OCI-LY7 (cell line): ENCODE measurements around the gene PRMT1. TPM values are rescaled to one million over a fixed set of nuclear protein-coding genes. Genes with fewer than 3 reads are reported as not detected.

Source experiments
- BruUV-seq: library from RNA; stranded (reverse); fragments of 400-500 nt; replicated peaks from 2 replicates; lab custom pipeline; 2021; lab: Mats Ljungman, UMichigan
- CTCF ChIA-PET: fragments of 300-600 bp; sonication (Branson Sonifier 250); formaldehyde crosslinking; loops from one replicate; lab custom pipeline; 2022; ENCODE audit warnings: antibody characterized with exemption; ENCODE audit not compliant: unreplicated experiment; lab: Charles Lee
- POLR2A ChIA-PET: fragments of 300-600 bp; sonication (Branson Sonifier 250); formaldehyde crosslinking; loops from one replicate; lab custom pipeline; 2022; ENCODE audit warnings: antibody characterized with exemption; lab: Charles Lee
- DNase-seq: peaks from one replicate; pipeline ENCODE4 v3.0.0-alpha.2; 2015; ENCODE audit warnings: low spot score
- H2AFZ ChIP-seq: fragments of 200-600 bp; sonication (generic), shearing (Covaris generic); 2 replicates; pipeline ENCODE4 v1.6.1; 2014; ENCODE audit warnings: mild to moderate bottlenecking, antibody characterized with exemption, low read length, moderate library complexity
- H3K27ac ChIP-seq: fragments of 200-600 bp; sonication (generic); 2 replicates; pipeline ENCODE4 v1.5.1; 2014; ENCODE audit warnings: mixed run types, low read depth, mild to moderate bottlenecking, moderate library complexity, low read length, inconsistent platforms; ENCODE audit not compliant: poor library complexity, severe bottlenecking
- H3K36me3 ChIP-seq: fragments of 200-600 bp; sonication (generic); 2 replicates; pipeline ENCODE4 v1.6.1; 2014; ENCODE audit warnings: mild to moderate bottlenecking, antibody characterized with exemption, low read length, moderate library complexity, mixed read lengths; ENCODE audit not compliant: insufficient read depth
- H3K4me1 ChIP-seq: fragments of 200-600 bp; sonication (generic); 2 replicates; pipeline ENCODE4 v1.5.1; 2014; ENCODE audit warnings: mild to moderate bottlenecking, low read length; ENCODE audit not compliant: insufficient read depth, poor library complexity, severe bottlenecking
- H3K4me2 ChIP-seq: fragments of 200-600 bp; sonication (generic); 2 replicates; pipeline ENCODE4 v1.6.1; 2014; ENCODE audit warnings: mild to moderate bottlenecking, low read length
- H3K4me3 ChIP-seq: fragments of 200-600 bp; sonication (generic); 2 replicates; pipeline ENCODE4 v1.5.1; 2014; ENCODE audit warnings: mild to moderate bottlenecking, low read depth, low read length; ENCODE audit not compliant: poor library complexity, severe bottlenecking
- H3K79me2 ChIP-seq: fragments of 200-600 bp; sonication (generic); 2 replicates; pipeline ENCODE4 v1.6.1; 2016; ENCODE audit warnings: low read depth, mild to moderate bottlenecking, low read length, moderate library complexity, mixed read lengths; ENCODE audit not compliant: insufficient read depth
- H3K9me2 ChIP-seq: fragments of 200-600 bp; sonication (generic); 2 replicates; pipeline ENCODE4 v1.6.1; 2016; ENCODE audit warnings: mild to moderate bottlenecking, low read length, mixed read lengths; ENCODE audit not compliant: insufficient read depth
- H3K9me3 ChIP-seq: fragments of 200-600 bp; sonication (generic); 2 replicates; pipeline ENCODE4 v1.6.1; 2014; ENCODE audit warnings: mild to moderate bottlenecking, mixed run types, low read length, mixed read lengths
- H4K20me1 ChIP-seq: fragments of 200-600 bp; sonication (generic); 2 replicates; pipeline ENCODE4 v1.6.1; 2014; ENCODE audit warnings: mild to moderate bottlenecking, antibody characterized with exemption, low read length, moderate library complexity, mixed read lengths; ENCODE audit not compliant: insufficient read depth
- EZH2phosphoT487 ChIP-seq: fragments of 200-600 bp; sonication (generic); IDR thresholded peaks from 2 replicates; pipeline ENCODE4 v1.6.1; 2018; ENCODE audit warnings: low read depth, borderline replicate concordance, mild to moderate bottlenecking, mixed run types, antibody characterized with exemption, low read length, moderate library complexity, mixed read lengths
- intact Hi-C: fragments of 100-400 bp; cut with micrococcal nuclease; formaldehyde crosslinking; loops from one replicate; pipeline ENCODE4 v1.10.0; 2022; ENCODE audit not compliant: unreplicated experiment
- total RNA-seq, 2 experiments: library from RNA; depleted of rRNA in 1 of 2; stranded (reverse); fragments of >200 nt in 1 of 2; shearing (Covaris generic) in 1 of 2; gene quantifications; 2 replicates each; pipeline ENCODE4 v1.2.3, GENCODE V29; 2014 to 2022
- TF ChIP-seq, protein P1 (sequence below): fragments of 200-600 bp; sonication (generic); conservative IDR thresholded peaks from 2 replicates; pipeline ENCODE4 v1.5.1; 2014; ENCODE audit warnings: mild to moderate bottlenecking, antibody characterized with exemption, low read length, moderate library complexity, mixed read lengths

Gene PRMT1
- total RNA-seq, 2 experiments from 2014 or later: 266 to 403 TPM

DNA sequence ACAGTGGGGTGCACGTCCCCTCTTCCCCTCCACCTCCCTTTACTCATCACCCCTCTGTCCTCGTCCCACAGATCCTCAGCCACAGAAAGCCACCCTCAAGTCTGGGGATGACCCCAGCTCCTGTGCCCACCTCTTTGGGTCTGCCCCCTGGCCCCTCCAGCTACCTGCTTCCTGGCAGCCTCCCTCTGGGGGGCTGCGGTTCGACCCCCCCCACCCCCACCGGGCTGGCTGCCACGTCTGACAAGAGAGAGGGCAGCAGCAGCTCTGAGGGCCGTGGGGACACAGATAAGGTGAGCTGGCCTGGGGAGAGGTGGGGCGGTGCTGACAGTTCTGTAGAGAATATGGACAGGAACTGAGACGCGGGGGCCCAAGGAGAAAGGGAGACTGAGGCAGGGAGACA lies 22.5 kb upstream of the PRMT1 start:
- no peak overlapping the region for H3K27ac ChIP-seq
- no peak overlapping the region for H2AFZ ChIP-seq
- no peak overlapping the region for H3K4me2 ChIP-seq
- intact Hi-C loops: no loop called here
- no peaks in the 10 kb centered on the region for H3K4me1 ChIP-seq
- TF ChIP-seq, protein P1, sequence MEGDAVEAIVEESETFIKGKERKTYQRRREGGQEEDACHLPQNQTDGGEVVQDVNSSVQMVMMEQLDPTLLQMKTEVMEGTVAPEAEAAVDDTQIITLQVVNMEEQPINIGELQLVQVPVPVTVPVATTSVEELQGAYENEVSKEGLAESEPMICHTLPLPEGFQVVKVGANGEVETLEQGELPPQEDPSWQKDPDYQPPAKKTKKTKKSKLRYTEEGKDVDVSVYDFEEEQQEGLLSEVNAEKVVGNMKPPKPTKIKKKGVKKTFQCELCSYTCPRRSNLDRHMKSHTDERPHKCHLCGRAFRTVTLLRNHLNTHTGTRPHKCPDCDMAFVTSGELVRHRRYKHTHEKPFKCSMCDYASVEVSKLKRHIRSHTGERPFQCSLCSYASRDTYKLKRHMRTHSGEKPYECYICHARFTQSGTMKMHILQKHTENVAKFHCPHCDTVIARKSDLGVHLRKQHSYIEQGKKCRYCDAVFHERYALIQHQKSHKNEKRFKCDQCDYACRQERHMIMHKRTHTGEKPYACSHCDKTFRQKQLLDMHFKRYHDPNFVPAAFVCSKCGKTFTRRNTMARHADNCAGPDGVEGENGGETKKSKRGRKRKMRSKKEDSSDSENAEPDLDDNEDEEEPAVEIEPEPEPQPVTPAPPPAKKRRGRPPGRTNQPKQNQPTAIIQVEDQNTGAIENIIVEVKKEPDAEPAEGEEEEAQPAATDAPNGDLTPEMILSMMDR: no peak
- TF ChIP-seq EZH2phosphoT487: no peak
- H4K20me1 ChIP-seq: no peaks in the 10 kb centered on the region
- no TSS peak for BruUV-seq
- ChIA-PET POLR2A (interaction anchor here (1.9 kb wide), 1 partner anchor 13 kb away, joined by 5 read pairs; the partner anchor contains the start of gene SCAF1), CTCF (no interaction called here)
- H3K4me3 ChIP-seq: no peak overlapping the region
- H3K9me2 ChIP-seq: no peaks in the 10 kb centered on the region
- no peaks in the 10 kb centered on the region for H3K79me2 ChIP-seq
- H3K36me3 ChIP-seq: peaks cover 87% of the 10 kb centered on the region
- no peaks in the 10 kb centered on the region for H3K9me3 ChIP-seq
- DNase-seq: no peak

DNA sequence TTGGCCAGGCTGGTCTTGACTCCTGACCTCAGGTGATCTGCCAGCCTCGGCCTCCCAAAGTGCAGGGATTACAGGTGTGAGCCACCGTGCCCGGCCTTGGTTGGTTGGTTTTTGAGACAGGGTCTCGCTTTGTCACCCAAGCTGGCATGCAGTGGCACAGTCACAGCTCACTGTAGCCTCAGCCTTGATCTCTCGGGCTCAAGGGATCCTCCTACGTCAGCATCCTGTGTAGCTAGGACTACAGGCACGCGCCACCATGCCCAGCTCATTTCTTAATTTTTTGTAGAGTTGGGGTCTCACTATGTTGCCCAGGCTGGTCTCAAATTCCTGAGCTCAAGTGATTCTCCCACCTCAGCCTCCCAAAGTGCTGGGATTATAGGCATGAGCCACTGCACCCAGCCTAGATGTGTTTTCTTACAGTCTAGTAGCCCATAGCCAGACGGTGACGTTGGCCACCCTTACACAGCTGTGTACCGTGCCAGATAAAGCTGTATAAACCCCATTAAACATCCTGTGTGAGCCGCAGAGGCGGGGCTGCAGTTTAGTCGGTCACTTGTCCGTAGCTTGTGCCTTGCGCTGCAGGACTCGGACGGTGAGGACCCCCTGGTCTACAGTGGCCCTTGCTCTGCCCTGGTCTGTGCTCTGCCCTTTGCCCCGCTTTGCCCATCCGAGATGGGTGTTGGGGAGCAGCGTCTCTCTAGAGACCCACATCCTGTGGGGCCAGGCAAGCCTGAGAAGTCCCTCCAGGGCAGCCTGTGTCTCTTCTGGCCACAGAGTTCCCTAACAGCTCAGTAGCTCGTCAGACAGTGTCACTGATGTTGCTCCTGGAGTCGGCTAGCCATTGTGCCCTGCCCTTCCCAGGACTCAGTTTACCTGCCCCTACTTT lies 21.3 kb upstream of the PRMT1 start:
- no peak for TF ChIP-seq EZH2phosphoT487
- TF ChIP-seq, protein P1: no peak
- no peaks in the 10 kb centered on the region for H3K4me1 ChIP-seq
- H2AFZ ChIP-seq: no peak overlapping the region
- no peaks in the 10 kb centered on the region for H3K9me2 ChIP-seq
- H3K4me3 ChIP-seq: no peak overlapping the region
- no peaks in the 10 kb centered on the region for H3K79me2 ChIP-seq
- H3K4me2 ChIP-seq: no peak overlapping the region
- intact Hi-C loops: no loop called here
- CTCF ChIA-PET: no interaction called here
- H4K20me1 ChIP-seq: no peaks in the 10 kb centered on the region
- H3K36me3 ChIP-seq: peaks cover 85% of the 10 kb centered on the region
- no peaks in the 10 kb centered on the region for H3K9me3 ChIP-seq
- POLR2A ChIA-PET: interaction anchor here (0.6 to 1.9 kb wide), 2 partner anchors 14 to 19 kb away, joined by 5 read pairs; partner anchors contain the start of gene SCAF1
- no peak overlapping the region for H3K27ac ChIP-seq
- no TSS peak for BruUV-seq
- DNase-seq: no peak
